SK-MEL-5 (cell line): Measurements from ENCODE around the gene HPD. TPM values are rescaled to one million over a fixed set of nuclear protein-coding genes. Genes with fewer than 3 reads are reported as not detected.
A peak's percentile ranks its signal among the peaks of the same experiment; 100 is the strongest.

Experiments
- DNase-seq: peaks from one replicate; pipeline ENCODE4 v3.0.0-alpha.2; 2016; ENCODE audit warnings: low read depth, low spot score
- in situ Hi-C: cut with HindIII; loops from 2 replicates; pipeline ENCODE4 v1.10.0; 2016; ENCODE audit warnings: low sequenced_read_pairs, high pct_unique_total_duplicates, low pct_unique_long_range_greater_than_20kb
- total RNA-seq: library from RNA; depleted of rRNA; stranded (reverse); fragments of >200 nt; shearing (Covaris generic); gene quantifications from 2 replicates; pipeline ENCODE4 v1.2.3, GENCODE V29; 2014

HPD gene
- total RNA-seq, 1 experiment from 2014 or later, result not detected

DNA sequence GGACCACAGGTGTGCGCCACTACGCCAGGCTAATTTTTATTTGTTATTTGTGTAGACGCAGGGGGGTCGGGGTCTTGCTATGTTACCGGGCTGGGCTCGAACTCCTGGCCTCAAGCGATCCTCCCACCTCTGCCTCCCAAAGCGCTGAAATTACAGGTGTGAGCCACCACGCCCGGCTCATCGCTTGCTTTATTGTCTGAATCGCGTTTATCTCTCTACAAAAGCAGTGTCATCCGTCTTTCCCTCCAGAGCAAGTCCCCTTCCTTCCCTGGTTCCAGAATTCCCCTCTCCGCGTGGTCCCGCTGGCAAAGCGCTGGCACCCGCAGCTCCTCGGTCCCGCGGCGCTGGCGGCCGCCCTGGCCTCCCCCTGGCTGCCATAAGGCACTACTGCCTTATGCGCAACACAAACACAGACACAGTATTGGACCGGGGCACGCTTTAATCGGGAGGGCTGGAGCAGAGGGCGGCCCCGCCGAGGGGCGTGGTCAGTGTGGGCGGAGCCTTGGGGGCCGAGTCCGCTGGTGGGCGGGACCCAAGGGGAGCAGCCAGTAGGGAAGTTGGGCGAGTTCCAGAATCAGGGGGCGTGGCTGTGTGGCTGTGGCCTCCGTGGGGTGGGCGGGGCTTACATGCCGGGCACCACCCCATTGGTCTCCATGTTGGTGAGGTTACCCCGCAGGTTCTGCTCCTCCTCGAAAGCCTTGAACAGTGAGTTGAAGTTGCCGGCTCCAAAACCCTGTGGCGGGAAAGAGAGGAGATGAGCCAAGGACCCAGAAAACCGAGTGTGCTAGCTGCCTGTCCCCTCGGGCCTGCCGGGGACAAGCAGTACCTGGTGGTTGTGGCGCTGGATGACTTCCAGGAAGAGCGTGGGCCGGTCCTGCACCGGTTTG lies 19.3 kb downstream of the HPD start:
- in situ Hi-C loops, result no loop called here
- peak; percentile 98 for DNase-seq

DNA sequence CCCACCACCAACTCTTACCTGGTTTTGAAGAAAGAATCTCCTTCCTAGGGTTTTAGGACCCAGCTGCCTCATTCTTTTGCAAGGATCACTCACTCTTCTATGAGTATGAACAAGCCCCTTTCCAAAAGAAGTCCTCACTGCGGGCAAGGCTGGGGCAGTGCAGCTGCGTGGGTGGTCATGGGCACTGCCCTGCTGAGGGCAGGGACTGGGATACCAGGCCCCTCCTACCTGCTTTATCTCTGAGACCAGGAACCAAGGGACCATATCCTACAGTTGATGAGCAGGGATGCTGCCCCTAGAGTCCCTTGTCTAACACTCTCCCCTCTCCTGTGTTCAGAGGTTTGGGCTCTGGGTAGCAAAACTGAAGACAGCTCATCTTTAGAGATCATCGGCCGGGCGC lies 20.5 kb downstream of the HPD start:
- DNase-seq, result no peak
- in situ Hi-C loops, result no loop called here

DNA sequence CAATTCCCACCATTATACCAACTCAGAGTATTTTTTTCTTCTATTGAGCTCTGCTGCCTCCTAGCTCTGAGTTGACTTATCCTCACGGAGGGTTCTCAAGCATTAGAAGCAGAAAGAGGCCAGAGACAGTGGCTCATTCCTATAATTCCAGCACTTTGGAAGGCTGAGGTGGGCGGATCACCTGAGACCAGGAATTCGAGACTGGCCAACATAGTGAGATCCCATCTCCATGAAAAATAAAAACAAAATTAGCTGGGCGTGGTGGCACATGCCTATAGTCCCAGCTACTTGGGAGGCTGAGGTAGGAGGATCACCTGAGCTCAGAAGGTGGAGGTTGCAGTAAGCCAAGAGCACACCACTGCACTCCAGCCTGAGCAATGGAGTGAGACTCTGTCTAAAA lies 21.0 kb downstream of the HPD start:
- DNase-seq, result peak; percentile 18
- in situ Hi-C loops, result no loop called here

DNA sequence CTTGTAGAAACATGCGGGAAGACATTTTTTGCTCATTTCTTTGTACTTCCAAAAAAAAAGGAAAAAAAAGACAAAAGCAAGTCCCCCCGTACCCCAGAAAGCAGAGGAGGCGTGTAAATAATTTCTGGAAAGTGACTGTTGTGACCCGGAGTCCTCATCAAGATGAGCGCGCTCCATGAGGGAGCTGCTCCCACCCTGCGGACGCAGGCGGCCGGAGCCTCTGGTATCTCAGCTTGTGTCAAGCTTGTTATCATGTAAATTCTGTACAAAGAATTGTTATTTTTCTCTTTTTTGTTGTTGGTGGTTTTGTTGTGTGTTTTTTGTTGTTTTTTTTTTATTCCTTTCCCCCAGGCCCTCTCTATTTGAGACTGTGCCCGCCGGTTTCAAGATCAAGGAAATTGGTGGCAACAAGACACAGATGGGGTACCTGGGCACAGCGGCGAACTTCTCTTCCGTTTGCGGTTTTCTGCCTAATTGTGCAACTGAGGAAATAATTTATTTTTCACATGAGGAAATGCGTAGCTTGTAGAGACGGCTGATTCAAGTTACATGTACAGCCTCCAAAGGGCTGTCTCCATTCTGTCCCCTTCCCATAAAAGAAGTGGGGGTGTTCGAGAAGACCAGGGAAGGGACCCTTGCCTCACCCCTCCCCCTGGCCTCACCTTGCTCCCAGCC lies 27.0 kb downstream of the HPD start:
- no peak for DNase-seq
- in situ Hi-C loops, result no loop called here

DNA sequence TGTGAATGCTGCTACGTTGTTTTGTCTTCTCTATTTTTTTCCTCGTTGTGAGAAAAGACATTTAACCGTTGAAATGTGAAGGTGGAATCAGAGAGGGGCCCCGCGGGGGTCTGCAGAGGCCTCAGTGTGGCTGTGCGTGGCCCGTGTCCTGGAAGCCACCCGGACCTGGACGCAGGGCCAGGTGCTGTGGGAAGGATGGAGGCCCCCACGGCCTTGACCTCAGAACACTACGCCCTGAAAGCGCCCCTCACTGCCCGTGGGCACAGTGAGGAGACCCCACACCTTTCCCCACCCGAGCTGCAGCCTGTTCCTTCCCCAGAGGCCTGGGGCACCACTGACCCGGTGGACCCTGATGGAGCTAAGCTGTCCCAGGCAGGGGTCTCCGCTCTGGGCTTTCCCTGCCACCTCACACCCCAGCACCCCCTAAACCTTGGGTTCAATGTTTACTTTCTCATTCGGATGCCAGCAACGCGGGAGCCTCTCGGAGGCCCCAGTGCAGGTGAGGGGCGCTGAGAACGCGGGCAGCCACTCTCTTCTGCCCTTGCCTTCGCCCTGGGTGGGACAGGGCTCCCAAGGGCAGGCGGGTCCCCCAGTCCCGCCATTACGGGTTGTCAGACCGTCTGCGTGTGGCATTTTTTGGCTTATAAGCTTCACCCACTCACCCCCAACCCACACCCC lies 27.9 kb downstream of the HPD start:
- DNase-seq, result no peak
- in situ Hi-C loops, result no loop called here

DNA sequence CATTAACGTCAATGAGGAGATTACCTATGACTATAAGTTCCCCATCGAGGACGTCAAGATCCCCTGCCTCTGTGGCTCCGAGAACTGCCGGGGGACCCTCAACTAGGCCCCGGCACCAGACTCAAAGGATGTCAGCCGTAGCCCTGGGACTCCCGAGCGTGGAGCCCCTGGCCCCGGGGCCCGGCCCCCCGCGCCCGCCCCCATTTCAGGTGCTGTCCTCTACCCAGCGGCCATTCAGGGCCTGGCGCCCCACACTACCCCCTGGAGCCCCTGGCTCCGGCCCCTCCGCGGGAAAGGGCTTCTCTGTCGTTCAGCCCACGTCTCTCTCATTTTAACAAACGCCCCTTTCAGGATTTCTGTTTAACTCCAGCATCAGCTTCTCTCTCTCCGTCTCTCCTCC lies 28.5 kb downstream of the HPD start:
- no peak for DNase-seq
- in situ Hi-C loops, result no loop called here

DNA sequence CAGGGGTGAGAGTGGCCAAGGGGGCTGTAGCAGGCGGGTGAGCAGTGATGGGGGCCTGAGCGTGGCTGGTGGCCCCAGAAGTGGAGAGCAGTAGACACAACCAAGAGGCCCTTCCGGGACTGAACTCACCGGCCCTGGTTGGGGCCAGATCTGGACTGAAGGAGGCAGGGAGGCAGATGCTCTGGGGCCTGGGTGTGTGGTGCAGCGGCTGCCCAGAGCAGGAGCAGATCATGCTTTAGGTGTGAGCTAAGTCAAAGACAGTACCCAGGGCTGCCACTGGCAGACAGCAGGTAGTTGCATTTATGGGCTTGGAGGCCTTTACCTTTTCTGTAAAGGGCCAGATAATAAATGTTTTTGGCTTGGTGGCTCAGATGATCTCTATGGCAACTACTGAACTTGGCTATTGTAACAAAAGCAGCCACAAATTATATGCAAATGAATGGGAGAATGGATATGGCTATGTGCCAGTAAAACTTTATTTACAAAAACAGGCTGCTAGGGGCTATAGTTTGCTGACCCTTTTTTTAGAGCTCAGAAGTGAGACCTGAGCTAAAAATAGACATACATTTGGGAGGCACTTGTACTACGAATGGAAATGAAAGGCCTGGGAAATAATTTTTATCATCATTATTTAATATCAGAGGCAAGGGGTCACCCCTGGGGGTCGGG lies 29.3 kb downstream of the HPD start:
- in situ Hi-C loops, result no loop called here
- no peak for DNase-seq

DNA sequence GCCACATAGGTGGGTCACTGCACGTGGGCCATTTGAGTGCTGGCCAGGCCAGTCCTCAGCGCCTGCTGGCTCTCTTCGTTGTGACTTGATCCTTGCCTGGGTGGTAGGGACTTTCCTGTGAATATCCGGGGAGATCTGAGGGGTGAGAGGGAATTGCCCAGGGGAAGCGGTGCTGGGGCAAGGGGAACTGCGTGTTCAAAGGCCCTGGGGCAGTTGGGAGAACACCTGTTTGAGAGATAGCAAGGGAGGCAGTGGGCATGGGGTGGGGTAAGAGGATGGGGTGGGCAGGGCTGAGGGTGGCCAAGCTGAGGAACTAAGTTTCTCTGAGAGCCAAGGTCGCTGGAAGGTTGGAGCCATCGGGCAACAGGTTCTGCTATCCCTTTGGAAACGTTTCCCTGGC lies 29.8 kb downstream of the HPD start:
- DNase-seq, result no peak
- in situ Hi-C loops, result no loop called here

DNA sequence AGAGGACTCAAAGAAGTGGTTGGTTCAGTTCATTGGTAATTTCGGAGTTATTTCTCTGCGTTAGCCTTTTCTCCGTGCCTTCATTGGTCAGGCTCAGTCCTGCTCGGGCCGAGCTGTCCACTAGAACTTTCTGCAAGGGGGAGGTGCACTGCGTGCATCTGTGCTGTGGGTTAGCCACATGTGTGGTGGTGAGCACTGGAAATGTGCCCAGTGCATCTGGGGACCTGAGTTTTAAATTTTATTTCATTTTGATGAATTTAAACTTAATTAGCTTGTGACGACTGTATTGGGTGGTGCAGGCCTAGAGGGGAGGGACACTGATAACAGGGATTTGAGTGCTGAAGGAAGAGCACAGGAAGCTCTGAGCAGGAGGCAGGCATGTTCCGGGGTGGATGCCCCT lies 30.4 kb downstream of the HPD start:
- no peak for DNase-seq
- in situ Hi-C loops, result no loop called here

DNA sequence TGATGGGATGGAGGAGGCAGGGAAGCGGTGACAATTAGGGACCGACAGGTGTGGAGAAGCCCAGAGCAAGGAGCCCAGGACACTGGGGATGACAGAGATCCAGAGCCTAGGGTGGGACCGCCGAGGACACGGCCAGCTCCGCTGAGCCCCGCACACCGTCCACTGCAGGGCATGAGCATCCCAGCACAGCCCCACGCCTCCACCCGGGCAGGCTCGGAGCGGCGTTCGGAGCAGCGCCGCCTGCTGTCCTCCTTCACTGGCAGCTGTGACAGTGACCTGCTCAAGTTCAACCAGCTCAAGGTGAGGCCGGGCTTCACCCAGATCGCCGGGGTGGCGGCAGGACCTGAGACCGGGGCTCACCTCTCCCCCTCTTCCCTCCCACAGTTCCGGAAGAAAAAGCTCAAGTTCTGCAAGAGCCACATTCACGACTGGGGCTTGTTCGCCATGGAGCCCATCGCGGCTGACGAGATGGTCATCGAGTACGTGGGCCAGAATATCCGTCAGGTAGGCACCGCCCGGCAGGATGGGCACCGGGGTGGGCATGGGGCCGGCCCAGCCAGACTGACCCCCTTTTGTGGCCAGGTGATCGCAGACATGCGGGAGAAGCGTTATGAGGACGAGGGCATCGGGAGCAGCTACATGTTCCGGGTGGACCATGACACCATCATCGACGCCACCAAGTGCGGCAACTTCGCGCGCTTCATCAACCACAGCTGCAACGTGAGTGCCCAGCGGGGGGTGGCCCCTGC lies 31.1 kb downstream of the HPD start:
- in situ Hi-C loops, result no loop called here
- DNase-seq, result no peak

DNA sequence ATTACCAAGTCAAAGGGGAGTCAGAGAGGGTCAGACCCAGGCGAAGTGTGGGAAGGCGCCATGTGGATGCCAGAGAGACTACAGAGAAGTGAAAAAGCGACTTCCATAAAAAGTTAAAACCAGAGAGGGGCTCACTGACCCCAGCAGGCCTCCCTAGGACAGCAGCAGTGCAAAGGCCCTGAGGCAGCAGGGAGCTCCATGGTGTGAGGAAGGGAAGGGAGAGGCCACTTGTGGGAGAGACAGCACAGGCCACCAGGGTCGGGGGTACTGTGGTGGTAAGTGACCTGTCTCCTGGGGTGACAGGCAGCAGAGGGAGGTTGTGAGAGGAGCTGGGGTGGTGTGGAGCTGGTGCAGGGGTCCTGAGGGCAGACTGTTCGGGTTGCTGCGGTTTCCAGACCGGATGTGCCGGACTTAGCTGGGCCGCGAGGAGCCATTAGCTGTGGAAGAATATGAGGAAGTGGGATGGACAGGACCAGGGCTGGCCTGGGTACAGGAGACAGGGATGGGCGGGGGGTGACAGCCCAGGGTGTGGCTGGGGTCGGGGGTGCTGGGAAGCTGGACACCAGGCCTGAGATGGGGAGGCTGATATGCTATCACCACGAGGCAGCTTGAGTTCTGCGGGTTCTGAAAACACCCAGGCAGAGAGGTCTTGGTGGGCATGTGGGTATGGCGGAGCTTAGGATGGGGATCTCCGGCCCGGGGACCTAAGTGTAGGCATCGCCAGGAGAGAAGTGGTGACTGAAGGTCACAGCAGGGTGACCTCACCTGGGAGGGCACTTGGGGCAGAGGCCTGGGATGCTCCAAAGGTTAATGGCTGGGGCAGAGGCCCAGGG lies 32.1 kb downstream of the HPD start:
- no peak for DNase-seq
- in situ Hi-C loops, result no loop called here

DNA sequence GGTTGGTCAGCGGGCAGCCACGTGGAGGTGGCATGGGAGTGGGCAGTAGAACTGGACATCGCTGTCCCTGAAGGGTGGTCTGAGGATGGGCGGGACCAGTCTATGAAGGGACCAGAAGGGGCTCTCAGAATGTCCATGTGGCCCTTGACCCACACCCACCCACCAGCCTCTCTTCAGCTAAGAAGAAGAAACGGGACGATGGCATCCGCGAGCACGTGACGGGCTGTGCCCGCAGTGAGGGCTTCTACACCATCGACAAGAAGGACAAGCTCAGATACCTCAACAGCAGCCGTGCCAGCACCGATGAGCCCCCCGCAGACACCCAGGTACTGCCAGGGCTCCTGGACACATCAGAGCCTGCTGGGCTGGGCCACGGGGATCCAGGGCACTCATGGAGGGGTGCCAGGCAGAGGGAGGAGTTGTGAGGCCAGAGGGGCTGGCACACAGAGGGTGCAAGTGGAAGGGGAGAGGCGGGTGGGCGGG lies 33.6 kb downstream of the HPD start:
- in situ Hi-C loops, result no loop called here
- DNase-seq, result no peak

DNA sequence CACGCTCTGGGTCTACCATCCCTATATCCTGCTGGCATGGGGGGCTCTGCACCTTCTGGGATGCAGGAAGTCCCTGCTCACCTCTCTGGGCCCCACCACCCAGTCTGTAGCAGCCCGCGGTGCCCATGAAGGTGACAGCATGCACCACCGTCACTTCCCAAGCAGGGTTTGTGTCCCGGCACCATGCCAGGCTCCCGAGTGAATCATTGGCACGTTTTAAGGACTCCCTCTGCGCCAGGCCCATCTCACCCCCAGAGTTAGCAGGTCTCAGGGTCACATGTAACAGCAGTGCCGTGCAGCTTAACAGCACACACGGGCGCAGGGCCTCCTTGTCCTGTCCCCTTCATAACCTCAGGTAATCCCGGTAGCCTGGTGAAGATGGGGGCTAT lies 34.9 kb downstream of the HPD start:
- DNase-seq, result no peak
- in situ Hi-C loops, result no loop called here

DNA sequence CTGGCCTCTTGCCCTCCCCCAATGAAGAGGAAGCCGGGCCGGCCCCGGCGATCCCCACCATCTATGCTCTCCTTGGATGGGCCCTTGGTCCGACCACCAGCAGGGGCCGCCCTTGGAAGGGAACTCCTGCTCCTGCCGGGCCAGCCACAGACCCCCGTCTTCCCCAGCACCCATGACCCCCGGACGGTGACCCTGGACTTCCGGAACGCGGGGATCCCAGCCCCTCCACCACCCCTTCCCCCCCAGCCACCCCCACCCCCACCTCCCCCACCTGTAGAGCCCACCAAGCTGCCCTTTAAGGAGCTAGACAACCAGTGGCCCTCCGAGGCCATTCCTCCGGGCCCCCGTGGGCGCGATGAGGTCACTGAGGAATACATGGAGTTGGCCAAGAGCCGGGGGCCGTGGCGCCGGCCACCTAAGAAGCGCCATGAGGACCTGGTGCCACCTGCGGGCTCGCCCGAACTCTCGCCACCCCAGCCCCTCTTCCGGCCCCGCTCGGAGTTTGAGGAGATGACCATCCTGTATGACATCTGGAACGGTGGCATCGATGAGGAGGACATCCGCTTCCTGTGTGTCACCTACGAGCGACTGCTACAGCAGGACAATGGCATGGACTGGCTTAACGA lies 35.4 kb downstream of the HPD start:
- no peak for DNase-seq
- in situ Hi-C loops, result no loop called here

DNA sequence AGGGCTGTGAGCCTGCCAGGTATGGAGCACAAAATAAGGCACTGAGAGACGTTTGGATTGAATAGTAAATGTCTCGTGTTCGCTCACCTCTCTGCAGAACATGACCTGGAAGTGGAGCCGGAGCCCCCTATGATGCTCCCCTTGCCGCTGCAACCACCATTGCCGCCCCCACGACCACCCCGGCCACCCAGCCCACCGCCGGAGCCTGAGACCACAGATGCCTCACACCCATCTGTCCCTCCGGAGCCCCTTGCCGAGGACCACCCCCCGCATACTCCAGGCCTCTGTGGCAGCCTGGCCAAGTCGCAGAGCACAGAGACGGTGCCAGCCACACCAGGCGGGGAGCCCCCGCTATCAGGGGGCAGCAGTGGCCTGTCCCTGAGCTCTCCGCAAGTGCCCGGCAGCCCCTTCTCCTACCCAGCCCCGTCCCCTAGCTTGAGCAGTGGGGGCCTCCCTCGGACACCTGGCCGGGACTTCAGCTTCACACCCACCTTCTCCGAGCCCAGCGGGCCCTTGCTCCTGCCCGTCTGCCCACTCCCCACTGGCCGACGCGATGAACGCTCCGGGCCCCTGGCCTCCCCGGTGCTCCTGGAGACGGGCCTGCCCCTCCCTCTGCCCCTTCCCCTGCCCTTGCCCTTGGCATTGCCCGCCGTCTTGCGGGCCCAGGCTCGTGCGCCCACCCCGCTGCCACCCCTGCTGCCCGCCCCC lies 36.1 kb downstream of the HPD start:
- no peak for DNase-seq
- in situ Hi-C loops, result no loop called here

DNA sequence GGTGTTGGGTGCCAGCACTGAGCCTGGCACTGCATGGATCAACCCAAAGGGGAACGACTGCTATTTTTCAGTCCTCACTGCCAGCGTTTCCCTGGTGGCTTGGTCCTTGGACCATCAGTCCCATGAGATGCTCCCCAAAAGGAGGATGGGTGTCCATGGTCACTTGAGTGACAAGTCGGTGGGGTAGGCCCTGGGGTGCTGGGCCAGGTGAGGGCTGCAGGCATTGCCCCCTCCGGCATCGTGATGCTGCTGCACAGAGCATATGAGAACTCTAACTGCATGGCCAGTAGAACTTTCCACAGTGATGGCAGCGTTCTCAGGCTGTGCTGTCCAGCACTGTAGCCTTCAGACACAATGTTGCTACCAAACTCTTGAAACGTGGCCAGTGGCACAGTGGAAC lies 38.6 kb downstream of the HPD start:
- in situ Hi-C loops, result no loop called here
- DNase-seq, result no peak
